HG03103 (cell line): Measurements from ENCODE around the gene USP25.

ENCODE experiments used
- ATAC-seq: cut with Tn5 transposase; IDR thresholded peaks from one replicate; pipeline ENCODE4 v1.9.1; 2021; ENCODE audit warnings: low read depth; ENCODE audit not compliant: unreplicated experiment

The USP25 gene

DNA sequence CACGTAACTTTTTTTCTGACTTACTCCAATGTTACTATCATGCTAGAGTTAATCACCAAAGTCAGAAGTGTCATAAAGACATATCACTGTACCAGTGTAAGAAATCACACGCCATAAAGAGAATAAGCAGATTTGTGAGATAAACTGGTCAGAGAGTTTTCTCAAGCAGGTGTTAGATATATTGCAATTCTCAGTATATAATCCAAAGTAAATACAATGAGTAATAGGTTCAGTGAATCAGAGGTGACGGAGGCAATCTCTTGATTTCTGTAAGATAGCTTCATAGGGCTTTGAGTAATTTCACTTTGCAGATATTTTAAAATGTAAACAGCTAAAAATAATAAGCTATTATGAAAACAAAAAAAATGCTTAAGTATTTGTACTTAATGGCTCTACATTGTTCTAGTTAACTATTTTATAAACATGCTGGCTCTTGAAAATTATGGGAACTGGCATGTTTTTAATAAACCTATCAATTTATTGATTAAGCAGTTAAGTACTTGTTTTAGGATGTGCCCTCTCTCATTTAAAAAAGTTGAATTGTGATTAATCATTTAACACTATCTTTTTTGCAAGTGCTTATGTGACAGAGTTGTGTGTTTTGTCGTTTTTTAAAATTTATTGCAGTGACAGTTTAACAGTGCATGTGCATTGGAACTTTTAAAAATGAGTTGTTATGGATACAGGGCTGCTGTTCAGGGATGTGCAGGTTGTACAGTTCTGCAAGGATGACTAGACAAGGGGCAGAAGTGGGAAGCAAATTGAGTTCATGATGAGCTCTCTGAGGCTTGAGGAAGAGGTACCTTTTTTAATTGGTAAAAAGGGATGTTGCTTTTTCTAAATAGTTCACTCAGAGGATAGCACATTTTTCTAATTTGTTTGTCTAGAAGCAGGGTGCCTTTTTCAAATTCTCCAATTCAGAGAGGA, 119.1 kb downstream of the USP25 start:
- no peak for ATAC-seq

DNA sequence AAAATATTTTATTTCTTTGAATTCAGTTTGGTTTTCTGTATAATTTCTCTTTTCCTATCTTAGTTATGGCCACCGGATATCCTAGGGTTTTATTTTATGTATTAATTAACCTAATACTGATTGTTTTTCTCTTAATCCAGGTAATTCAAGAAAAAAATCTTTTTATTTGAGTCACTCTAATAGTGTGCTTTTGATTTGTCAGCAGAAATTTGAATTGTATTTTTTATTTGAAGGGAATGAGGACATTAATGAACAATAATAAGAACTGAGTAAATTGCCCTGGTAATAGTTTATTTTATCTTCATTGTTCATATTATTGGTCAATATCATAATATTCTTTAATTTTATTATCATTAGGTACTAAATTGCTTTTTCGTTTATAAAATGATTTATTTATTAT, 120.1 kb downstream of the USP25 start:
- ATAC-seq: no peak

DNA sequence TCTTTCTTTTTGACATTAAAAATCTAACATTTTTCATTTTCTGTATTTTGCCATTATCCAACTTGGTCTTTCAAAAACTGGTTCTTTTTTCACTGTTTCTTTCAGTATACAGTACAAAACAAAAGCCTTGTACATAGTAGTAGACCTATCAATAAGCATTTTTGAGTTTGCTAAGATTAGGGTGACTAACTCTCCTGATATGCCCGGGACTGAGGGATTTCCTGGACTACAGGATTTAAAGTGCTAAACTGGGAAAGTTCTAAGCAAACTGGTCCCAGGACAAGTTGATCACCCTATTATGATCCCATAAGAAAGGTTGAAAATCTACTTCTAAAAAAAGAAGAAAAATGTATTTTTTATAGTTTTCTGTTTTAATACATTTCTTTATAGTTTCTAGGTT, 120.9 kb downstream of the USP25 start:
- no peak for ATAC-seq

DNA sequence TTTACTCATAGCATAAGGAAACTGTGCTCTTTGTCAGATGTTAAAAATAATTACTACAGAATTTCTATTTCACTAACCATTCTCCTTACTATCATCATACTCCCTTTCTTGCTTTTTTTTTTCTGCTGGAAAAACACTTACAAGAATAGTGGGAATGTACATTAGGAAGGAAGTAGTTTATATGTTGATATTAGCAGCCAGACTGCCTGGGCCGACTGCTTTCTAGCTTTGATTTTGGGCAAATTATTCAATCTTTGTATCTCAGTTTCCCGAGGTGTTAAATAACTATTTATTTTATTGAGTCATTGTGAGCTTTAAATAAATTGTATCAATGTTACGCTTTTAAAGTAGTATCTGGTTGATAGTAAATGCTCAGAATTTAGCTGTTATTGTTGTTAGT, 122.4 kb downstream of the USP25 start:
- ATAC-seq: no peak

DNA sequence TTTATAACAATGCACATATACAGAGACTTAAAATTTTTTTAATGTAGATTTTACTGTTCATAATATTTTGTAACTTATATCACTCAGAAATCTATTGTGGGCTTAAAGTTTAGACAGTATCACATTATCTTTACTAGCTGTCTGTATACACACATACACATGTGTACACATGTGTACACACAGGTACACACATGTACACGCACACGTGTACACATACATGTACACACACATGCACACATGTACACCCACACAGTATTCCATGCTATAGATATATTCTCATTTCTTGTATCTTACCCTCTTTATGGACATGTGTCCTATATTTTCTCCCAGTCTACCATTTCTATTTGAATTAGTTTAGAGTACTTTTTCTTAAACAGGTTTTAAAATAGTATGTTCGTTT, 123.3 kb downstream of the USP25 start:
- no peak for ATAC-seq

DNA sequence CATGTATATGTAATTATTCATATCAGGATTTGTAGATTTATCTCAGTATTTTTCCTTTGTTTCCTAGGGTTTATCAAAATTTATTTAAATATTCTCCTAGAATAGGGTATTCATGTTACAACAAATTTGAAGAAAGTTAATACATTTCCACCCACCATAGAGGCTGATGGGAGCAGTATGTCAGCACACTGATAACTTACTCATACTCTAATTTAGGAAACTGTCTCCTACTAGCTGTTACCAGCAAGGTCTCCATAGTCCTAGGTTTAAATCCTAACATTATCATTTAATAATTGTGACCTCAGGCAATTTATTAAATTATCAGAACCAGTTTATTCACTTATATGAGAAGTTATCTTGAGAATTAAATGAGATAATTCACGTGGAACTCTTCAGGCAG, 127.0 kb downstream of the USP25 start:
- no peak for ATAC-seq

DNA sequence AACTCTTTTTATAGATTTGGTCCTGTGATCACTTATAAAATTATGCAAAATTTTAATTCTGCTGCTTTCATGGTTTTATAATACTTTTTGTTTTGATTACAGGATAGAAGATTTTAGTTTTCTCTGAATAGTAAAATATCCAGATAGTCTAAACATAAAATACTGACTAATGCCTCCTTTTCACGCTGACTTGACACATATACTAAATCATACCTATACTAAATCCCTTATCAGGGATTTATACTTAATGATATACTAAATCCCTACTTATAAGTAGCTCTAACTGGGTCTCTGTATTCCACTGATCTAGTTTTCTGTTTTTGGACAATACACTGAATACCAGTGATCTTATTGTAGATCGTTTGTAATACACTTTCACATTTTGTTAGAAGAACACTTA, 128.0 kb downstream of the USP25 start:
- ATAC-seq: no peak

DNA sequence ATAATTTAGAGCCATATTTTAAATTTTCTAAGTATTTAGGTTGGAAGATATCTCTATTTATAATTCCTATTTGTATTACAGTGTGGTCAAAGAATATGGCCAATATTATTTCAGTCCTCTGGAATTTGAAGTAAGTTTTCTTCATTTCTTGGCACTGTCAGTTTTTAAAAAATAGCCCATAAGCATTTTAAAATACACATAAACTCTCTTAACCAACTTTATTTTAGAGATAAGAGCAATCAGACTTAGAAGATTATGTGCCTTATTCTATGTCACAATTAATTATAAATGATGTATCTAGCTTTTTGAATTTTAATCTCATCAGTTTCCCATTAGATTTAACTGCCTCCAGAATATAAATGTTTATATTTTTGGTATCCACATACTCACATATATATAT, 130.8 kb downstream of the USP25 start:
- no peak for ATAC-seq

DNA sequence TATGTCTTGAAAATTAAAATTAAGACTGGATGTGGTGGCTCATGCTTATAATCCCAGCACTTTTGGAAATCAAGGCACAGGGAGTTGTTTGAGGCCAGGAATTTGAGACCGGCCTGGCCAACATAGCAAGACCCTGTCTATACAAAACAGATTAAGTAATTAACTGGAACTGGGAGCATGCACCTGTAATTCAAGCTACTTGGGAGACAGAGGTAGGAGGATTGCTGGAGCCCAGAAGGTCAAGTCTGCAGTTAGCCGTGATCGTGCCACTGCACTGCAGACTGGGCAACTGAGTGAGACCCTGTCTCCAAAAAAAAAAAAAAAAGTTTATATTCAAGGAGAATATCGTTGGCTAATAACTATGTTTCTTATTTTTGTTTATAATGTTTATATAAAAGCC, 139.2 kb downstream of the USP25 start:
- no peak for ATAC-seq

DNA sequence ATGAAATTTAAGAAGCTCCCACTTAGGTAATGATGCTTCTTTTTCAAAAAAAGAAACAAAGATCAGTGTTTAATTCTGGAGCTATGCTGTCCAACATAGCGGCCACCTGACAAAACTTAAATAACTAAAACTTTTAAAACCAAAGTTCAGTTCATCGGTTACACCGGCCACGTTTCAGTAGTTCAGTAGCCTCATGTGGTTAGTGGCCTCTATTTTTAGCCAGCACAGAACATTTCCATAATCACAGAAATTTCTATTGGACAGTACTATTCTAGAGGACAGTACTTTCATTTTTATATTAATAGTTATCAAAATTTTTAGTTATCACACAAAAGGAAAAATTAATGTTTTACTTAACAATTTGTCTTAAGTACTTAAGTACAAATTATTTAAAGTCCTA, 141.0 kb downstream of the USP25 start:
- ATAC-seq: peak; percentile 68

DNA sequence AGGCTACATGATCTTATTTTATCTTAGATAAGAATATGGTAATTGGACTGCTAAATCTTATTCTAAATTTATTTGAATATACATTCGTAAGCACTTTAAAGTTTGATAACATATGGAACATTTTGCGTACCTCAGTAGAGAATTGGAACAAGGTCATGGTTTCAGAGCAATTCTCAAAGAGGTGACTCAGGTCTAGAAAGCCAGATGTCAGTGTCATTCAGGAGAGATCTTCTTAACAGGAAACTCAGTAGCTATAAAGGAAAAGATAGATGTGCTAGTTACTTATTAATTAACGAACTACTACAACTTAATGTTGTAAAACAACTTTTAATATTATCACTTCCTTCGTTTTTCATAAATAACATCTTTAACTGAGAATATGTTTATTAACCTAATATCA, 142.5 kb downstream of the USP25 start:
- ATAC-seq: no peak

DNA sequence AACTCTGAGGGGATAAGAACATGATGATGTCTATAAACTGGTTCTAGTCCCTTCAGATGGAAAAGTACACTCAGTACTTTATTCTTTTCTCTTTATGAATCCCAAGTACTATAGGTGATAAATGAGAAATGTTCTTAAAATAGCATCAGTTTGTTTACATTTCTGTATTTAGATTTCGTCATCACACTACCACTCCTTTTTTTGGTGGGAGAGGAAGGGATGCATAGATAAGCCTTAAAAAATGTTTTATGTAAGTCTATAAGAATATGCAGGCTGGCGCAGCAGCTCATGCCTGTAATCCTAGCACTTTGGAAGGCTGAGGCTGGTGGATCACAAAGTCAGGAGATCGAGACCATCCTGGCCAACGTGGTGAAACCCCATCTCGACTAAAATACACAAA, 144.8 kb downstream of the USP25 start:
- ATAC-seq: no peak

DNA sequence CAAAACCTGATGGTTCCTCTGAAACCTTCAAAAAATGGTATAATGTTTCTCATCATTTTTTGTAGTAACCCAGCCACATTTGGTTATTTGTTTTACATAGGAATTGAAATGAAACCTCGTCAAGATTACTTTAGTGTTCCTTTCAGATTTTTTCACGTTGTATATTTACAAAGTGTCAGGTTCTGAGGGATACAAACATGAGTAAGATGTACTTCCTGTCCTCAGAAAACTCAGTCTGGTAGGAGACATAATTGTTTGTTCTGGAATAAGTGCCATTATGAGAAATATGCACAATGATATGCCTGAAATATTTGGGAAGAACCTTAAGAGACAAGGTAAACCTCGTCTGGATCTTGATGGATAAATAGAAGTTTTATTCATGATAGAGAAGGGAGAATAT, 145.5 kb downstream of the USP25 start:
- no peak for ATAC-seq

DNA sequence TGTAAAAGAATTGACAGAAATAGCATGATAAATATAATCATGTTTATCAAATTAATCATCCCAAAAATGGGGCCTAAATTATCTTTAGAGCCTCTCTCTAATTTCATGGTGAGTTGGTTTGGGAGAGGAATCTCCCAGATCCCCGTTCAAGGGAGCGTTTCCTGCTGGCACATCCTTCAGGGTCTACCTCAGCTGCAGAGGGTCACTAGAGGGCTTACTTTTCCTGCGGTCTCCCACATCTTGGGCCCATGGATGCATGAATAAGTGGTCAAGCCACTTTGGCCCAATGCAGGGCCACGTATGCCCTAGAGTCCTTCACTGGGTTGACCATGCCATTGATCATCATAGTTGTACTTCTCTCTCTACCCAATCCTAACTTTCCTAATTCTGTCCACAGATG, 164.1 kb downstream of the USP25 start:
- ATAC-seq: no peak

DNA sequence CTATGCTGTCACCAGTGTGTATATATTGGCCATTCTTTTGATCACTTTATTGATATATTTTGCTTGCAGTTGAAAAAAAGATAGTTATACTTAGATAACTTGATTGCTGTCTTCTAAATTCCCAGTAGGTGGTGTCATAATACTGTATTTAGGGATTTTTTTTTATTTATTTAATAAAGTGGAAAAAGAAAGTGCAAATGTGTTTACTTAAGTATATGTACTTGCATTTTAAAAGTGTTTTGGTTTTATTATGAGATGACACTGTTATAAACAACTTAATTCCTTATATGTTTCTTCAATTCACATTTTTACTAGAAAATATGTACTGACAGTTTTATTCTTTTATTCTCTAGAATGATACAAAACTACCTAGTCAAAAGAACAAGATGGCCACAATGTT, 164.8 kb downstream of the USP25 start:
- ATAC-seq: no peak

DNA sequence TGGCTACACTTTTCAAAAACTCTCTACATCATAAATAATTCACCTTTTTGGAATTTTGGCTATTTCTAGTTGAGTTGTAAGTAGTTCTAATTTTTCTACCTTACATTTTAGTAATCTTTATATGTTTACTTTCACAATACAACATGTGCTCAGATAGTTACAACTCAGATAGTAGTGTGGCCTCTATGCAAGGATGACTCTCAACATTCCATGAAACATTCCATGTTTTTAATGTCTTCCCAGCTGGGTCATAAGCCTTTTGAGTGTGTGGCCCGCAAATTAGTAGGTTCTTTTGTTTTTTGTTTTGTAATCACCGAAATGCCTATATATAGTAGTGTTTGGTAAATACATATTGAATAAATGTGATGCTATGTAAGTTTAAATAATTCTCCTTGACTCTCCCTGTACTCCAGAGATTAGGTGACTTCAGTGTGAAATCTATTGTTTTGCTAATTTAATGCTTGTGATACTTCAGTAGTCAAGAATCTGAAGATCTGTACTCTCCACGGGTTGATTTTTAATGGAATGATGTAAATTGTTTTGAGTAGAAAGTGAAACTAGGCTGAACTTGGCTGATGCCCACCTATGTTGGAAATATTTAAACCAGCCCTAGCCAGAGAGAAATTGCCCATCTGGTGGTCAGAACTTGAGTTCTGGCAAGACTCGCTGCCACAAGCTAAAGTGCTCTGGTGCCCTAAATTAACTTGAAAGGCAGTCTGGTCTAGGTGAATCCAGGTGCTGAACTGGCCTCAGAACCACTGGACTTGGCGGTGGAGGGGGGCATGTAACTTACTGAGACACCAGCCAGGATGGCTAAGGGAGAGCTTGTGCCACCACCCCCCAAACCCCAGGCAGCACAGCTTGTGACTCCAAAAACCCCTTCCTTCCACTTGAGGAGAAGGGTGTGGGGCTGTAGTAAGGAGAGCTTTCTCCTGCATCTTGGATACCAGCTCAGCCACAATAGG, 165.6 kb downstream of the USP25 start:
- ATAC-seq: no peak

DNA sequence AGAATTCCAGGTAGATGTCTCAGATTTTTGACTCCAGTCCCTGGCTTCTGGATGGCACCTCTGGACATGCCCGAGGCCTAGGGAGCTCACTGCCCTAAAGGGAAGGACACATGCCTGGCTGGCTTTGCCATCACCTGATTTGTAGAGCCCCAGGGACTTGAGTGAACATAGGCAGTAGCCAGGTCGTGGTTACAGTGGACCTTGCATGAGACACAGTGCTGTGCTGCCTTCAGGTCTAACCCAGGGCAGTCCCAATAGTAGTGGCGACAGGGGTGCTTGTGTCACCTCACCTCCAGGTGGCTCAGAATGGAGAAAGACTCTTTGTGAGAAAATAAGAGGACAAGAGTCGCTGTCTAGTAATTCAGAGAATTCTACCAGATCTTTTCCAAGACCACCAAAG, 166.7 kb downstream of the USP25 start:
- ATAC-seq: no peak

DNA sequence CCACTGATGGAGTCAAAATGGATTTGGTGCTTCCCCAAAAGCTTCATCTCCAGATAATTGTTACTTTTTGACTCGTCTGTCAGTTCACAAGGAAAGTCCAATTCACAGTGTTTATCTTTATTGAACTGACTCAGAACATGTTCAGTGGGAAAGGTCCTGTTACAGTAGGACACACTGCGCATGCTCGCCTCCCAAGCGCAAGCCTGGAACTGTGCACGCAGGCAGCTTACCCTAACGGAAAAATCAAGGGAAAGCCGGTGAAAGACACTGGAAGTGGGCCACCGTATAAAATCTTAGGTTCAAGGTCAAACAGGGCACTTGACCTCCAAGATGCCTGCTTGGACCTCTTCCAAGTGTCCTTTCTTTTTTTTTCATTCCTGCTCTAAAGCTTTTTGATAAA, 174.6 kb downstream of the USP25 start:
- ATAC-seq: no peak

DNA sequence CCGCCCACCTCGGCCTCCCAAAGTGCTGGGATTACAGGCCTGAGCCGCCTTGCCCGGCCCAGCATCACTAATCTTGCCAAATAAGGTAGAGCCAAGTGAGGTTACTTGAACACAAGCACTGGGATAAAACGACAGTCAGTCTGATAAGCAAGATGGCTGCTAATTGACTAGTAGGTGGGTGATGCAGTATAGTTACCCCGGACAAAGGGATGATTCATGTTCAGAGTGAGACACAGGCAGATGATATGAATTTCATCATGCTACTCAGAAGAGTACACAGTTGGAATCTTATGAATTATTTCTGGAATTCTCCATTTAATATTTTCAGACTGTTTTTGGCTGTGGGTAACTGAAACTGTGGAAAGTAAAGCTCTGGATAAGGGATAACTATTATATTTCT, 178.4 kb downstream of the USP25 start:
- ATAC-seq: no peak

DNA sequence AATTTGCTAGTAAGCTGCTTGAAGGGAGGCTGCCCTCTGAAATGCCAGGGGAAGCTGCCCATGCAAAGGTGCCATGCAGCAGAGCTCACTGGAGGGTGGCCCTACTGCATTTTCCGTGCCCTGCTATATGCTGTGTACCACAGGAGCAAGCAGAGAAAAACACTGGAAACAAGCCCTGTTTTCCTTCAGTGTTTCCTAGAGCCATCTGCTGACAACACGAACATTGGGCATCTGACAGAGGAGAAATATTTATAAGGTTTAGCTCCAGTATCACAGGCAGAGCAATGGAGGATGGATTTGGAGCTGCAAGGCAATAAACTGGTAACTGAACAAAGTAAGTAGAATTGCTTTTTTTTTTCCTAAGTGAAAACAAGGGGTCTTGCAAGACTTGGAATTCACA, 198.4 kb downstream of the USP25 start:
- no peak for ATAC-seq

DNA sequence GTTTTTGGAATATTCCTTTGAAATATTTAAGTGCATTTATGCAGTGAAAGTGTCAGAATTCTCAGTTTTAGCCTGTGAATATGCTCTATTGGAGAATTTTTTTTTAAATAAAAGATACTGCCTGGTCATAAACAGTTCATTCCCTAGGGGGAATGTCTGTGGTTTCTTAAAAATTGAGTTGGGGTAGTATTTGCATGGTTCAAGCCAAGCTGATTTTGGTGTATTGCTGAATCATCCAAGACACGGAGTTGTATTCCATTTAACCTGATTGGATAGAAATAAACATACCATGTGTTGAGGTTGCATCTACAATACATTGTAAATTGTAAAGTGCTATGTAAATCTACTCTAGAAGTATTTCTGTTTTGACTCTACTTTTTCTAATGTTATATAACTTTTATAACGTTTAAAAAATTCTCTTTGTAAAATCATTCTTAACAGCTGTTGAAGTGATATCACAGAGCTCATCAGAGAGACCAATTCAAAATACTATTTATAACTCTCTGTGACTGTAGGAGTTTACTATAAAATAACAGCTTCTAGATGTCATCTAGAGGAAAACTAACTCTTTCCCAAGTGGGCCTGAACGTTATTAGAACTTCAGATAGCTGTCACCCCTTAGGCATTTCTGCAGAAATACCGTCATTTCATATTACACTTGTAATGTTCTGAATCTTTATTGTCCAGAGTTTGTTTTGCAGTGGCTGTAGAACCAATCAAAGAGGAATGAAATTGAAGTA, 199.1 kb downstream of the USP25 start:
- no peak for ATAC-seq
